Glutamatergic neuron (in vitro differentiated cells): Measurements from ENCODE around the gene TRIM72. TPM values are rescaled to one million over a fixed set of nuclear protein-coding genes. Genes with fewer than 3 reads are reported as not detected.

Source experiments
- DNase-seq: peaks from one replicate; pipeline ENCODE4 v3.0.0; 2022
- H3K27ac Mint-ChIP-seq: one replicate; pipeline ENCODE4 v1.8.0; 2020; ENCODE audit warnings: mild to moderate bottlenecking, mixed read lengths, inconsistent platforms; ENCODE audit not compliant: unreplicated experiment
- H3K27me3 Mint-ChIP-seq: one replicate; pipeline ENCODE4 v1.8.0; 2020; ENCODE audit warnings: mild to moderate bottlenecking, moderate library complexity, mixed read lengths, inconsistent platforms; ENCODE audit not compliant: unreplicated experiment
- H3K36me3 Mint-ChIP-seq: one replicate; pipeline ENCODE4 v1.8.0; 2020; ENCODE audit warnings: mild to moderate bottlenecking, mixed read lengths, inconsistent platforms; ENCODE audit not compliant: unreplicated experiment
- H3K4me1 Mint-ChIP-seq: one replicate; pipeline ENCODE4 v1.8.0; 2020; ENCODE audit warnings: mild to moderate bottlenecking, low read depth, mixed read lengths, inconsistent platforms; ENCODE audit not compliant: unreplicated experiment
- H3K4me3 Mint-ChIP-seq: one replicate; pipeline ENCODE4 v1.8.0; 2020; ENCODE audit warnings: mild to moderate bottlenecking, mixed read lengths, inconsistent platforms; ENCODE audit not compliant: unreplicated experiment
- H3K9me3 Mint-ChIP-seq: one replicate; pipeline ENCODE4 v1.8.0; 2020; ENCODE audit warnings: mild to moderate bottlenecking, moderate library complexity, mixed read lengths, inconsistent platforms; ENCODE audit not compliant: unreplicated experiment
- total RNA-seq: library from RNA; stranded (reverse); fragmentation: NEBNext Ultra II Directional; extraction: Animal tissue kit (Norgen Biotek cat#: 25700); gene quantifications from one replicate; pipeline ENCODE4 v1.2.1, GENCODE V29; 2021; ENCODE audit not compliant: unreplicated experiment
- TF ChIP-seq, protein P1 (sequence below): fragments of 200-600 bp; sonication (generic); IDR thresholded peaks from one replicate; pipeline ENCODE4 v1.5.0; 2021; ENCODE audit not compliant: partially characterized antibody, unreplicated experiment

TRIM72 gene
- total RNA-seq, 1 donor from 2014 or later: 0.10 TPM

- Mint-ChIP-seq H3K4me3 (no peak overlapping the region), H3K27ac (no peak overlapping the region), H3K9me3 (peaks cover 4% of the 10 kb centered on the region), H3K4me1 (peaks cover 9% of the 10 kb centered on the region), H3K36me3 (peaks cover 9% of the 10 kb centered on the region), H3K27me3 (peaks cover 8% of the 10 kb centered on the region)
- TF ChIP-seq, protein P1, sequence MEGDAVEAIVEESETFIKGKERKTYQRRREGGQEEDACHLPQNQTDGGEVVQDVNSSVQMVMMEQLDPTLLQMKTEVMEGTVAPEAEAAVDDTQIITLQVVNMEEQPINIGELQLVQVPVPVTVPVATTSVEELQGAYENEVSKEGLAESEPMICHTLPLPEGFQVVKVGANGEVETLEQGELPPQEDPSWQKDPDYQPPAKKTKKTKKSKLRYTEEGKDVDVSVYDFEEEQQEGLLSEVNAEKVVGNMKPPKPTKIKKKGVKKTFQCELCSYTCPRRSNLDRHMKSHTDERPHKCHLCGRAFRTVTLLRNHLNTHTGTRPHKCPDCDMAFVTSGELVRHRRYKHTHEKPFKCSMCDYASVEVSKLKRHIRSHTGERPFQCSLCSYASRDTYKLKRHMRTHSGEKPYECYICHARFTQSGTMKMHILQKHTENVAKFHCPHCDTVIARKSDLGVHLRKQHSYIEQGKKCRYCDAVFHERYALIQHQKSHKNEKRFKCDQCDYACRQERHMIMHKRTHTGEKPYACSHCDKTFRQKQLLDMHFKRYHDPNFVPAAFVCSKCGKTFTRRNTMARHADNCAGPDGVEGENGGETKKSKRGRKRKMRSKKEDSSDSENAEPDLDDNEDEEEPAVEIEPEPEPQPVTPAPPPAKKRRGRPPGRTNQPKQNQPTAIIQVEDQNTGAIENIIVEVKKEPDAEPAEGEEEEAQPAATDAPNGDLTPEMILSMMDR: no peak
- DNase-seq: no peak
These were observed 26.8 kb upstream of the TRIM72 start for GRCh38 chr16:31186930-31187807.

DNA sequence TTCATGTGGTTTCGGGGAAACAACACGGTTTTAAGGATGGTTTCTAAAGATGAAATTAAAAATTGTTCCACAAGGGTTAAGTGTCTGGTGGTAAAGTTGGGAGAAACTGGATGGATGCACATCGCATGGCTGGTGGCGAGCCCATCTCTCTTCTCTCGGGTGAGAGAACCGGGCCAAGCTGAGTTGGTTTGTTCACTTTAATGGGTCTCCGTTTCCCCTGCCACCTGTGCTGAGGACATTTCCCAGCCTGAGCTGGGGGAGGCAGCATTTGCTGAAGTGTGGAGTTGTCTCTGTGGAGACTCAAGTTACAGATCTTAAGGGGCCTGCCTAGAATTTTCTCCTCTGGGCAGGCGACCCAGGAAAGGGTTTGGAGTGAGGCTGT, 26.1 kb upstream of the TRIM72 start:
- Mint-ChIP-seq H3K27ac (no peak overlapping the region), H3K4me3 (no peak overlapping the region), H3K36me3 (peaks cover 9% of the 10 kb centered on the region), H3K9me3 (peaks cover 4% of the 10 kb centered on the region), H3K27me3 (peaks cover 8% of the 10 kb centered on the region), H3K4me1 (peaks cover 4% of the 10 kb centered on the region)
- DNase-seq: no peak
- TF ChIP-seq, protein P1: no peak

DNA sequence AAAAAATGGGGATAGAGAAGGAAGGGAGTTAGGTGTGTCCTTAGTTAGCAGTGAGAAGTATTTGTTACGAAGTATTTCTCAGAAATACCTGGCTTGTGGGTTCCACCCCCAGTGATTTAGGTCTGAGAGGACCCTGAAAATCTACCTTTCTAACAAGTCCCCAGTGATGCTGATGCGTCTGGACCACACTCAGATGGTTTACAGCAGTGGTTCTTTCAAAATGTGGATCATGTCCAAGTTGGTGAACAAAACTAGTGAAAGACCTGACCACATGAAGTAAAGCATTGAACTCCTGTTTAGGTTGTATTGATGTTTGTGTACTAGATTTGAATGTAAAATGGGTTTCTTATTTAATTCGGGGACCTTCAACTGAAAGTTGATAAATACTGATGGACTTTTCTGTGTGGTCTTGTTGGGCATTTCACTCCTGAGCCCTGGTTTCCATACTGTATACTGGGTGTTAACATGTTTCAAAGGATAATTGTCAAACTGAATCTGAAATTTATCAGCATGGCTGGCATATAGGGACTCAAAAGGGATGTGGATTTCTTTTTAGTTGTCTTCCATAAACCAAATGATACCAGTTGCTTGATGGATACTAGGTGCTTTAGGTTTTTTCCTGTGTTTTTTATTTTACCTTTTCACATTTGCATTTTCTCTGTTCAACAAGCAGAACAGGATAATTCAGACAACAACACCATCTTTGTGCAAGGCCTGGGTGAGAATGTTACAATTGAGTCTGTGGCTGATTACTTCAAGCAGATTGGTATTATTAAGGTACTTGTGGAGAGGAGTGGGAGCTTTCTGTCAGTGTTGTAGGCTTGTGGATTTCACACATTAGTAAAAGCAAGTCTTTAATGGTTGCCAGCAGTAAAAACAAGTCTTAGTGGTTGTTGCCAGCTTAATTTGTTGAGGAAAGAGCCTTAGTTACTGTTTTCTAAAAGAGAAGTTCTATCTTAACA, 25.2 kb upstream of the TRIM72 start:
- H3K27ac Mint-ChIP-seq: no peak overlapping the region
- no peak for DNase-seq
- peaks cover 8% of the 10 kb centered on the region for H3K36me3 Mint-ChIP-seq
- no peak overlapping the region for H3K4me3 Mint-ChIP-seq
- peaks cover 4% of the 10 kb centered on the region for H3K27me3 Mint-ChIP-seq
- TF ChIP-seq, protein P1: no peak
- H3K9me3 Mint-ChIP-seq: peaks cover 4% of the 10 kb centered on the region
- no peaks in the 10 kb centered on the region for H3K4me1 Mint-ChIP-seq

GRCh38 chr16:31189412-31189778, 24.5 kb upstream of the TRIM72 start:
- TF ChIP-seq, protein P1: no peak
- Mint-ChIP-seq H3K27me3 (peaks cover 4% of the 10 kb centered on the region), H3K4me3 (no peak overlapping the region), H3K4me1 (no peaks in the 10 kb centered on the region), H3K36me3 (peaks cover 6% of the 10 kb centered on the region), H3K27ac (no peak overlapping the region), H3K9me3 (peaks cover 2% of the 10 kb centered on the region)
- no peak for DNase-seq
